ENCODE data around the gene ATP11A.
"Not testable (repeated sequence)": the region's sequence is repeated elsewhere in the genome, so short reads cannot be mapped to it uniquely, and the experiment has no call there.

ATP11A gene

DNA sequence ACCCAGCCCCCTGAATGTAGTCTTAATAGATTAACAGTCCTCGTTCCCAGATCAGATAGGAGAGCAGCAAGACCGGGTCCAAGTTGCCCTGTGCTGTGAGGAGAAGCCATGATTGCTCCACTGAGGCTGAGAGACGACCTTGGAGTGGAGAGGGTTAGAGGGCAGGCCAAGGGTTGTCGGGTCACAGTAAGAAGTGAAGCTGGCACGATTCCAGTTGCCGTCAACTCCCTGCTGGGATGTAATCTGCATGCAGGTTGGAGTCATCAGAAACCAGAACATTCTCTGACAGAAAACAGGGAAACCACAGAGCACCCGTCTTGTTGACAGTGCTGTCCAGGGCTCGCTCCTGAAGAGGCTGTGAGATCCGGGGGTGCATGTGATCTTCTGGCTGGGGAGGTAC, 19.0 kb upstream of the ATP11A start:
- DNase-seq (ENCODE audit: low read depth in 2 of 2), result no peak

DNA sequence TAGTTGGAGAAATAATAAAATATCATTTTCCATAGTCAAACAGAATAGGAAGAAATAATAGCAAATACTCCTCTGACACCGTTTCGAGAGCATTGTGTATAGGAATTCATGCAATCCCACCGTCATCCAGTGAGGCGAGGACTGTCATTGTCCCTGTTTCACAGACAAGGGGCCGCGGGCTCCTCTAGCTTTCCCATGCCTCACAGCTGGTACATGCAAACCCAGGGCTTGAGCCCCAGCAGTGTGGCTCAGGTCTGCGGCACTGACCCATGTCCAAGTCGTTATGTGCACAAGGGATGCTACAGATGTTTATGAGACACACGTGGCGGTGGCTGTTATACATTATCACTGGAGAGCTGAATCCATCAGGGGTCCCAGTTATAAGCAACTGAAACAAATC, 18.5 kb upstream of the ATP11A start:
- DNase-seq (ENCODE audit: low read depth in 2 of 2), result no peak

DNA sequence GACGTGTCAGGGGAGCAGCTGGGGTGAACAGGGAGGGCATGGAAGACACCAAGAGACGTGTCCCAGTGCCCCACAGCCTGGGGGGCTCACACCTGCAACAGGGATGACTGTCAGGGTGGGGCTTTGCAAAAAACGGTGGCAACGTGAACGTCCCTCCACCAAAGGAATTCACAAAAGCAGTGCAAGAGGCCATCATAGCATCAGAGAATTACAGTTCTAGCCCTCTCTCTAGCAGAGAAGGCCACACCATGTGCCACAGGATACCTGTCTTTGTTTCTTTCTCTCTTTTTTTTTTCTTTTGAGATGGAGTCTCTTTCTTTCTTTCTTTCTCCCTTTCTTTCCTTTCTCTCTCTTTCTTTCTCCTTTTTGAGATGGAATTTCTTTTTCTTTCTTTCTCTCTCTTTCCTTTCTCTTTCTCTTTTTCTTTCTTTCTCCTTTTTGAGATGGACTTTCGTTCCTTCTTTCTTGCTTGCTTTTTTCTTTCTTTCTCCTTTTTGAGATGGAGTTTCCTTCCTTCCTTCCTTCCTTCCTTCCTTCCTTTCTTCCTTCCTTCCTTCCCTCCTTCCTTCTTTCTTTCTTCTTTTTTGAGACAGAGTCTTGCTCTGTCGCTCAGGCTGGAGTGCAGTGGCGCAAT, 17.1 kb upstream of the ATP11A start:
- no peak for DNase-seq (ENCODE audit: low read depth in 2 of 2)

DNA sequence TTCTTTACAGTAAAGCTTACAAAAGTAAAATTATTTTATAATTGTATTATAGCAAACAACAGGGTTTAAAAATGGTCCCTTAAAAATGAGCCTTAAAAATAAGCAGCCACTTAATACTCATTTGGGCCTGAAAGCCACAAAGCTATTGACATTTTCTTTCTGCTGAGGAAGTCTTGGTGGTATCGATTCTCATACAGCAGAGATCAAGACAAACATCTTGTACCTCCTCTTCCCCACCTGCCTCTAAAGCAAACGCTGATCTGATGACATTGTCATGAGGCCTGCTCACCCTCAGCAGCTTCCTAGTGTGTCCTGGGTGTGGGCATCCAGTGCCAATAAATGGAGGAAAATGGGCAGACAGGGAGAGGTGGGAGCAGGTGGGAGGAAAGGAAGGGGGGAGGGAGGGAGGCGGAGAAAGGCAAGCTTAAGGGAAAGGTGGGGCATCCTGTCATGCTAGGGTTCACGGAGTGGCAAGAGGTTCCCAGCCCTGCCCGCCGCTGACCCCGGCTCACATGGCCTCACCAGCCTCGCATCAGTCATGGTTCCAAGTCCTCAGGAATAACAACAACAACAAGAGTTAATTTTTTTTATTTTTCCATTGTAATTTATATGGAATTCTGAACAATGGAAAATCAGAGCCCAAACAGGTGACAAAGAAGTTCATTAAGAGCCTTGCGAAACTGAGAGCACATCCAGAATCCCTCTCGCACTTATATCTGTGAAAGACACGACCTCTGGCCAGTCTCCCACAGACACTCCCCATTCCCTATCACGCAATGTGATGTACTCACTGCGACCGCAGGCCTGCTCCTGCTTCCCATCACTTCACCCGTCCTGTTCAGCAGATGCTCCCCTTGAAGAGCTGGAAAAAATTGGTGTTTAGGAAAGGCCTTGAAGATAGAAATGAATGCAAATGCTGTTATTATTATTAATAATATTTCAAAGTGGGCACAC, 15.1 kb upstream of the ATP11A start:
- no peak for DNase-seq (ENCODE audit: low read depth in 2 of 2)

DNA sequence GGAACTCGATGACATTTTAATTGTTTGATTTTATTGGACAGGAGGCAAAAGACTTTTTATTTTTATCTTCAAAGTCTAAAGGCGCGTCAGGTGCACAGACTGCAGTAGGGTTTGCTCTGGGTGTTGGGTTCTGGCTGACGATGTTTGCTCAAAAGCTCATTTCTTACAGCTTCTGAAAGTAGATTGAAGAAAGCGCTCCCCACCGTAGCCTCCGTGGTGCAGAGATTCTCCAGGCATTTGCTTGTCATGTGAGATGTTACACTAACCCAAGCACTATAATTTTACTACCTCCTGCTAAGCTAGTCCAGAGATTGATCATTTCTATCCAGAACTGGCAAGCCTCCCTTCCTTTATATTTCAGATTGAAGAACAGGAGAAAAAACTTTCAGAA, 14.5 kb upstream of the ATP11A start:
- DNase-seq (ENCODE audit: low read depth in 2 of 2), result no peak

DNA sequence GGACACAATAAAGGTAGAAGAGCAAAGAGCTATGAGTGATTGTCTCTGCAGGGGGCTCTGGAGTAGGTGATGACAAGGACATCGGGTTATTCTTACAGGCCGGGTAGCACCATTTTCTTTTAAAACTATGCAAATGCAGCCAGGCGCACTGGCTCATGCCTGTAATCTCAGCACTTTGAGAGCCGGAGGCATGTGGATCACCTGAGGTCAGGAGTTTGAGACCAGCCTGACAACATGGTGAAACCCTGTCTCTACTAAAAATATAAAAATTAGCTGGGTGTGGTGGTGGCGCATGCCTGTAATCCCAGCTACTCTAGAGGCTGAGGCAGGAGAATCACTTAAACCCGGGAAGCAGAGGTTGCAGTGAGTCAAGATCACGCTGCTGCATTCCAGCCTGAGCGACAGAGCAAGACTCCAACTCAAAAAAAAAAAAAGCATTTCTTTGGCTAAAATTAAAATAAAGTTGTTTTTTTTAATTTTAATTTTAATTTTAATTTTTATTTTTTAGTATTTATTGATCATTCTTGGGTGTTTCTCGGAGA, 12.3 kb upstream of the ATP11A start:
- DNase-seq (ENCODE audit: low read depth in 2 of 2), result not testable (repeated sequence)

DNA sequence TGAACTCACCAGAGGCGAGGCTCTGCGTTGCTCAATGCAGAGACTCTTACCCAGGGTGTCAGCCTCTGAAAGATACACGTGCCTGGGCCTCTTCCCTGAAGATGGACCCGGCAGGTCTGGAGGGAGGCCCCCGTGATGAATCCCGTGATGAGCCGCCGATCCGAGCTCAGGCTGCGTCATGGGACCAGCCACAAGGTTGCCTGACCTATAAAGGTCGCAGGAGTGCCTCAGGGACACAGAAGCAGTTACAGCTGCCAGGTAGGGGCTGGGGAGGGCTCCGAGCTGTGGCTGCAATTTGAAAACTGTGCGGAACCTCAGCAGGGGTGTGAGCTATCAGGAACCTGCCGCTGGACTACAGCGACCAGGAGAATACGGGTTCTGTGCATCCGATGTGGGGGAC, 10.5 kb upstream of the ATP11A start:
- DNase-seq (ENCODE audit: low read depth in 2 of 2), result no peak

DNA sequence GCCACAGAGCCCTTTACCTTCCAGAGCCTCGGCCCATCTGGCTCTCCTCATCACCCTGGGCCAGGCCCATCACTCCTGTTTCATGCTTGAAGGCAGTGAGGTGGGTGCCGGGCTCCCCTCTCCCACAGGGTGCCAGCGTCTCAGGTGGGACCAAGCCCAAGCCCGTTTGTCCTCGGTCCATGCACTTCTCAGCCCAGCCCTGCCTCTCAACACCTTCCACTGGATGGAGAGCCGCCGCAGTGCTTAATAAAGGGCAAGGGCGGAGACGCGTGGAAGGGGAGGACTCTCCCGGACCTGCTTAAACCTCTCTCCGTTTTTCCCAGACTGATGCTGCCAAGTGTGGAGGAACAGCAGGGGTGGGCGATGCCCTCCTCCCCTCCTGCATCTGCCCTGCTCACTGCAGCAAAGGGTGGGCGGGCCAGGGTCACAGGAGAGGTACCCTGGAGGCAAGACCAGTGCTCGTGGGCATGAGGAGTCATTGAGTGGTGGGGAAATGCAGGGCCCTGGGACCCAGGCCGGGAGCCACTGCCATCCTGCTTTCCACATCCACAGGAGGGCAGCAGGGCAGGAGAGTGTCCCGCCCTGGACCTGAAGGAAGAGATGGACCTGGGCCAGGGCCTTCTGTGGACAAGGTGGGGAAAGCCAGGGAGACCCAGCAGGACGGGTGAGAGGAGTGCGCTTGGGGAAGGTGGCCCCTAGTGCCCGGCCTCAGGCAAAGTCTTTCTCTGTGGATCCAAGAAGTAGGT, 9.7 kb upstream of the ATP11A start:
- no peak for DNase-seq (ENCODE audit: low read depth in 2 of 2)

DNA sequence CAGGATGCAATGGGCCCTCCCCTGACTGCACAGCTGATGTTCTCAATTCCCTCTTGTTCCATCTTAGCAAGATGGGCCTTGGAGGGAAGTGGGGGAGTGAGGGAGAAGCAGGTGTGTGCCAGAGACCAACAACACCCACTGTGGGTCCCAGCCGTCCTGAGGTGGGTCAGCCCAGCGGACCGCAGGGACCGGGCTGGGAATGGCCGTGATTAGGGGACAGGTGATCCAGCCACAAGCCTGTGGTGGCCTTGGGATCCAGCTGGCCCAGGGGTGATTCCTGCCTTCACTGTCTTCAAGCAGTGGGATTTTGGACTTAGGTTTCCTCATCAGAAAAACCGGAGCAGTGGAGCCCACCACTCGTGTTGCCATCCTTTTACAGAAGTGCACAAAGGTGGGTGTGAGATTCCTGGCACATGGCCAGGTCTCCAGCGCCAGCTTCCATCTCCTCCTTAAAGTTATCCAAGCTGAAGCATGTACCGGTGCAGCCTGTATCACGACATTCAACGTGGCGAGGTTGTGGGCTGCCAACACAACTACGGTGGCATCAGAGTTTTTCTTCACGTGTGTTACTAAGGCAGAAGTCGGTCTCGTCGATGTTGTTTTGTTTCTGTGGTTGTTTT, 9.0 kb upstream of the ATP11A start:
- no peak for DNase-seq (ENCODE audit: low read depth in 2 of 2)

DNA sequence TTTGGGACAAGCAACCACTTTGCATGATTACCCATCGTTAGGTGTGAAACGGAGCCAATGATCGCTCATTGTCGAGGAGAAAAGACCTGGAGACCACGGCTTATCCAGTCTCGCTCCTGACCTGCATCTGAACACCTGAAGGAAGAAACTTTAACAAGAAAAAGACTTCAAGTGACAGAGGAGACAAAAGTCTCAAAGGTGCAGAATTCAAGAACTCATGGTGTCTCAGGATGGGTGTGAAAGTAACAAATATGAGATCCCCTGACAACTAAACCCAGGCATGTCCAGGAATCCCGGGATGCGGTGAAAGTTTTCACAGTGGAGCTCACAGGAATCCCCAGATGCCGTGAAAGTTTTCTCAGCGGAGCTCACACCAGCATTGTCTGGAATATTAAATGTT, 6.3 kb upstream of the ATP11A start:
- DNase-seq (ENCODE audit: low read depth in 2 of 2), result no peak

DNA sequence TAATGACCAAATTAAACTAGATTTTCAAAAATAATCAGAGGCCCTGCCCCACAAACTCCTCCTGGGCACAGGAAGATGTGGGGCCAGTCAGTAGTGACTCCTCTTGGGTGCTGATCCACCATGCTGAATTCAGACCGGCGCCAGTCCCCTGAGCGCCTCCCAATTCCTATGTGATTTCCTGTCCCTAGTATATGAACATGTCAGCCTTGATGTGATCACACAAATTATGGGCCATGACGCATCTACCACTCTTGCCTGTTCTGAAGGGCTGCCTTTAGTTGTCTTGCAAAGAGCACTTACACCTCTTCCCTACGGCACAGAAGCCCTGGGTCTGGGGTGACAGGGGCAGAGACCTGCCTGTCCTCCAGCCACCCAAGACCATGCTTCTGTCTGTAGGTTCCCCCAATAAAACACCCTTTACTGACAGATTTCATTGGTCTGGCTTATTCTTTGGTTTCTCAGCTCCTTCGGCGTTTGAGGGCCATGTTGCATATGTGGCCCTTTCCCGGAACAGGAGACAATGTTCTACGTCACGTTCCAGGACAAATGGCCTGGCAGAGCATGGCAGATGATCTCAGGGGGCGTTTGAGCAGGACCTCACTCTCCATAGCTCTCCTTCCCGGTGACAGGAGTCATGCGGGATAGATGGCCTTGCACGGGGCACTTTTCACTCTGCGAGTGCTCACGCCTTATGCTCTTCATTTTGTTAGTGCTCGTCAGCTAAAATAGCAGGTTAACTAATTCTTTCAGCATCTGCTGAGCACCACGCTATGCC, 5.6 kb upstream of the ATP11A start:
- no peak for DNase-seq (ENCODE audit: low read depth in 2 of 2)

DNA sequence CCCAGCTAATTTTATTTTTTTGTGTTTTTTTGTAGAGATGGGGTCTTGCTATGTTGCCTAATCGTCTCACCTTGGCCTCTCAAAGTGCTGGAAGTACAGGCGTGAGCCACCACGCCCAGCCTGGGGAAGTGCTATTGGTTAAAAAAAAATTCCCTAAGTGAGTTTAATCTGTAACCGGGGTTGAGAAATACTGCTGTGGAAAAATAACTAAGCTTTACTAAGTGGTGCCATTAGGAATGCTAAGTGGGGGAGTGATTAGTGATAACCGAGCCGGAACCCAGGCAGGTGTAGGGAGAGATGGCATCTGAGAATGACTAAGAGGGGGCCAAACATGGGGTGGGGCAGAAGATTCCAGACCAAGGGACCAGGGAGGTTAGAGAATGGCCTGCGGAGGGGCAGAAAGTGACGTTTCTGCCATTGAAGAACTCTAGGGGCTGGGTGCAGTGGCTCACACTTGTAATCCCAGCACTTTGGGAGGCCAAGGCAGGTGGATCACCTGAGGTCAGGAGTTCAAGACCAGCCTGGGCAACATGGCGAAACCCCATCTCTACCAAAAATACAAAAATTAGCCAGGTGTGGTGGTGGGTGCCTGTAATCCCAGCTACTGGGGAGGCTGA, 4.5 kb upstream of the ATP11A start:
- DNase-seq (ENCODE audit: low read depth in 2 of 2), result not testable (repeated sequence)

DNA sequence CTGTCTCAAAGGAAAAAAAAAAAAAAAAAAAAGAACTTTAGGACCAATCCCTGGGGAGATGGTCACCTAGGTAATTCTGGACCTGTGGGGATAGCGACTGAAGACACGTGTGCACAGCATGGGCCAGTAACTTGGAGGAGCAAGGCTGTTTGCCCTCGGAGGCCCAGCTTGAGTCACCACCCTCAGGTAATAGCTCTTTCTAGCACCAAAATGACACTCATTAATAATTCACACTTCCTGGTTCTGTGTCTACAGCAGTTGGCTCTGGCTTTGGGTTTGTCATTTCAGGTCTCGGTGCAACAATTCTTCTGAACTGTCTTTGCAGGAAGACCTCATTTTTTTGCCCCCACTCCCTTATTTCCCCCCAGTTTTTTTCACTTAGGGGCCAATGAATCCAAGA, 3.9 kb upstream of the ATP11A start:
- DNase-seq (ENCODE audit: low read depth in 2 of 2), result no peak

DNA sequence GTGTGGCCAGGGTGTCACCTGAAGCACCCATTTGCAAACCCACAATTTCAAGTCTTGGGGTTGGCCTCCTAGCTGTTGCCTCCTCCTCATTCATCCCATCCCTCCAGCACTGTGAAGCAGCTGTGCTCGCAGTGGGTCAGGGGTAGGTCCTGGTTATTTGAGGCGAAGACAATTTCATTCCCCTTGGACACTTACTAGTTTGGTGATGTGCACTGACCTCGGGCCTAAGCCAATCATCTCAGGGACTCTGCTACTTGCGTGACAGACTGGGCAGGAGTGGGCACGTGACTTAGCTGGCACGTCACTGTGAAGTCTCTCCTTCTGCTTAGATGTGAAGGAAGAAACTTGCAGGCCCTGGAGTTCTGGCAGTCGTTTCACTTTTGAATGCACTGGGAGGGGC, 3.5 kb upstream of the ATP11A start:
- no peak for DNase-seq (ENCODE audit: low read depth in 2 of 2)

DNA sequence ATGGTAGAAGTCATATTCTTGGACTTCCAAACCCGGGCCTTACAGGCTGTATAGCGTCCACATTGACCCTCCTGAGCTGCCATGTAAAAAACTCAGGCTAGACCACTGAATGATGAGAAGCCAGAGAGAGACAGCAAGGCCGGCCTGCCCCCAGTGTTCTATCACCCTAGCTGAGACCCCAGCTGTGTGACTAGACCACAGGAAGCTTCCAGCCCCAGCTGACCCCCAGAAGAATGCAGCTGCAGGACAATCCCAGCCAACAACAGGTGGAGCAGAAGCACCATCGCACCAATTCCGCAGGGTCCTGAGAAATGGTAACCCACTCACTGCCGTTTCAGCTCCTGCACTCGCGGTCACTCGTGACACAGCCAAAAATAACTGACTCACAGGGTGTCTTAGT, 2.9 kb upstream of the ATP11A start:
- no peak for DNase-seq (ENCODE audit: low read depth in 2 of 2)

DNA sequence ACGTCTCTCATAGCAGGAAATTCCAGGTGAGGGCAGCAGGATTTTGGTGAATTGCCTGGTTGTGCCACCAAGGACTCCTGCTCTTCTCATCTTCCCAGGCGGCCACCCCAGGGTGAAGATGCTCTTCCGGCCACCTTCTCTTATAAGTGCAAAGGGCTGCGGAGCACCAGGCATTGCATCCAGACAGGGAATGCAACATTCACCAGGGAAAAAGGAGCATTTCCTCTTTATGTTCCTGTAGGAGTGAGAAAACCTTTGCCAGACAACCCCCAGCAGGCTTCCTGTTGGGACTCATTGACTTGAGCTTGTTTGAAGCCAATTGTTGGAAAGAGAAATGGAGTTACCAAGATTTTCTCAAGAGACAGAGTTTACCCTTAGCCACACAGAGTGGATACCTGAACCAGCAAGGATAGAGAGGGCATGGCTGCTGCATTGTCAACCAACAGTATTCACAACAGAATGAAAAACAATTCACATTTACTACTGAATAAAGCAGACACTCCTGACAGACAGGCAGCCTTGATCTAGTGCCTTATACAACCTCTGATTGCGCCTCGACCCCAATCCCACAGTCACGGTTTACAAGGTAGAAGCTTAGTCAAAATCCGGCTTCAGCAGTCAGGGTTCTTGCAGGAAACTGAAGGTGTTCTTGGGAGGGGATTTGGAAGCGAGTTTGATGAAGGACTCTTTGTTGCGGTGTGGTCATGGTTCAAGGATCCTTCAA, 1.8 kb upstream of the ATP11A start:
- DNase-seq (ENCODE audit: low read depth in 2 of 2), result no peak

DNA sequence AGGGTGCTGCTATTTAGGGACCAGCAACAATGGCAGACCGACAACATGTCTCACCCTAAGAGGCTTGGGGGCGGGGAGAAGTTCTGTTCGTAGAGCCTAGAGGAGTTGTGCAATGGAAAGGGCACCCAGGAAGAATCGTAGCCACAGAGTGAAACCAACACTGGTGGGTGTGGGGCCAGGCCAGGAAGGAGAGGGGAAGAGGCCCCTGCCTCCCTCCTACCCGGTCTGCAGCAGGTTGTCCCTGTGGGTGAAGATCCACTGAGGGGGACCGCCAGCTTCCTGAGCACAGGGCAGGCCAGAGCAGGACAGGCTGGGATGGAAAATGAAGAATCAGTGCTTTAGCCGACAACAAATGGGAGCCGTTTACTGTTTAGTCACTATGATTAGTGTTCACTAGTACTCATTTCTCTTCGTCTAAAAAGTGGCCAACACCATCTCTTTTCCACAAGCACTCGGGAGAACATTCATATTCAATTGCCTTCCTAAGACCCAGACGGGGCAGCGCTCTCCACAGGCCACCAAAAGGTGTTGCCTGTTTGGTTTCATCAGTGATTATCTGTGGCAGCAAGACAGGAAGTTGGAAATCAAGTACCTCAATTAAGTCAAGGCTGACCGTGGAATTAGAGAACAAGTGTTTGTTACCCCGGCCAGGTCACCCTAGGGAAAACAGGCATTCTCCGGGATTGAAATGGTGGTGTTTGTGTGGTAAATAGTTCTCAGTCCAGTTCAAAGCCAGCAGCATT, 1.1 kb upstream of the ATP11A start:
- DNase-seq (ENCODE audit: low read depth in 2 of 2), result no peak

DNA sequence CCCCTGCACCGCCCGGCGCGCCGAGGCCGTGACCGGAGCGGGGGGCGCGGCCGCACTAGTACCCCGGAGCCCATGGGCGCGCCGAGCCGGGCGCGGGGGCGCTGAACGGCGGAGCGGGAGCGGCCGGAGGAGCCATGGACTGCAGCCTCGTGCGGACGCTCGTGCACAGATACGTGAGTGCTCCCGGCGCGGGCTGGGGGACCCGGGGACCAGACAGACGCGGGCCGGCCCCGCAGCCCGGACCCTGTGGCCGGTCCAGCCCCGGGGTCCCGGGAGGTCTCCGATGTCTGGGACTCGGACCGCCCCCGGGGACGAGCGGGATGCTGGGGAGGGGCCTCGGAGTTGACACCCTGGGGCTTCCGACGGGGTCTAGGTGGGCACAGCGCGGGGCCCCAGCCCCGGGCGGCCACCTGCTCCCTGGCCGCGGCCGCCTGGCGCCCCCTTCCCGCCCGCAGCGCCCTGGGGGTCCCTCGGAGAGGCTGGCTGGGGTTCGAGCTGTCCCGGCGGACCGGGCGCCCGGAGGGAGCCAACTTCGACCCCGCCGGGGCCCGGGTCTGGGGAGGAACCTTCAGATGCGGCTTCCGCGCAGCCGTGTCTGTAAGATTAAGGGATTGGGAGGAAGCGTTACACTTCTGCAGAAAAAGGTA, 568 bp downstream of the ATP11A start:
- no peak for DNase-seq (ENCODE audit: low read depth in 2 of 2)

DNA sequence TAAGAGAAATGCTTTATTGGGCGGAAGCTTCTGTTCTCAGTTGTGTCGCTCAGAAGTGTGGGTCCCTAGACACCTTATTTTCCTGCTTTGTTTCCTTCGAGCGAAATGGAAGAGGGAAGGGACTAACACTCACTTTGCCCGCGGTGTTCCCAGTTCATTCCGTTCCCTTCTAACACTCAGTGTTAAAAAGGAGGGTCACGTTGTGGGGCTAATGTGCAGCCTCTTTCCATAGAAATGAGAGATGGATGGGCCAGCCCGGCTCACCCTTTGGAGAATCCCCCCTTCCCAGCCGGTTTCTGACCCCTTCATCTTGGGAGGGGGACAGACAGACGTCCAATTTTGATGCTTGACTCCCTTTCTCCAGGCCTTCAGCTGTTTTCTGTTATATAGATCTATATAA, 2.3 kb downstream of the ATP11A start:
- DNase-seq (ENCODE audit: low read depth in 2 of 2), result no peak
